ENCODE results near the gene PTPN23.
"Not testable (repeated sequence)": the region's sequence is repeated elsewhere in the genome, so short reads cannot be mapped to it uniquely, and the experiment has no call there.

PTPN23 gene

DNA sequence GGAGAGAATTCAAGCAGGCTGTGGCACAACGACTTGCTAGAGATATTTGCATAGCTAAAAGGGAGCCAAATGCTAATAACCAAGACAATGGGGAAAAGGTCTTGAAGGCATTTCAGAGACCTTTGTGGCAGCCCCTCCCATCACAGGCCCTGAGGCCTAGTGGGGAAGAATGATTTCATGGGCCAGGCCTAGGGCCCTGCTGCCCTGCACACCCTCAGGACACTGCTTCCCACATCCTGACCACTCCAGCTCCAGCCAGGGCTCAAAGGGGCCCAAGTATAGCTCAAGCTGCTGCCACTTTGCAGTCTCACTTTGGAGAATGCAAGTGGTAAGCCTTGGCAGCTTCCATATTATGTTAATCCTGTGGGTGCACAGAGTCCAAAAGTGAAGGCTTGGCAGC lies 21.5 kb upstream of the PTPN23 start:
- peaks cover 10% of the 10 kb centered on the region; the same call in 1 of the 2 replicates for H3K9me3 ChIP-seq (ENCODE audit: insufficient read depth, low read length)
- no peak overlapping the region for H2AFZ ChIP-seq (ENCODE audit: low read depth, low read length, severe bottlenecking)
- H3K9me2 ChIP-seq (replicated peaks; ENCODE audit: insufficient read depth, low read length), result no peaks in the 10 kb centered on the region
- H3K27me3 ChIP-seq (ENCODE audit: low read length), result no peaks in the 10 kb centered on the region
- no peak overlapping the region for H3K9ac ChIP-seq (ENCODE audit: low read length)
- no peaks in the 10 kb centered on the region for H3F3A ChIP-seq (ENCODE audit: insufficient read depth)
- no peak overlapping the region for H3K4me3 ChIP-seq (ENCODE audit: insufficient read depth, low read length, poor library complexity, severe bottlenecking)
- no peaks in the 10 kb centered on the region for H3K36me3 ChIP-seq (ENCODE audit: low read length)
- no peak overlapping the region for H3K4me2 ChIP-seq (ENCODE audit: low read depth, low read length, poor library complexity, severe bottlenecking)
- no peaks in the 10 kb centered on the region for H4K20me1 ChIP-seq (ENCODE audit: low read depth, low read length)
- H3K79me2 ChIP-seq (ENCODE audit: insufficient read depth, low read length), result no peaks in the 10 kb centered on the region
- TF ChIP-seq, protein P1, sequence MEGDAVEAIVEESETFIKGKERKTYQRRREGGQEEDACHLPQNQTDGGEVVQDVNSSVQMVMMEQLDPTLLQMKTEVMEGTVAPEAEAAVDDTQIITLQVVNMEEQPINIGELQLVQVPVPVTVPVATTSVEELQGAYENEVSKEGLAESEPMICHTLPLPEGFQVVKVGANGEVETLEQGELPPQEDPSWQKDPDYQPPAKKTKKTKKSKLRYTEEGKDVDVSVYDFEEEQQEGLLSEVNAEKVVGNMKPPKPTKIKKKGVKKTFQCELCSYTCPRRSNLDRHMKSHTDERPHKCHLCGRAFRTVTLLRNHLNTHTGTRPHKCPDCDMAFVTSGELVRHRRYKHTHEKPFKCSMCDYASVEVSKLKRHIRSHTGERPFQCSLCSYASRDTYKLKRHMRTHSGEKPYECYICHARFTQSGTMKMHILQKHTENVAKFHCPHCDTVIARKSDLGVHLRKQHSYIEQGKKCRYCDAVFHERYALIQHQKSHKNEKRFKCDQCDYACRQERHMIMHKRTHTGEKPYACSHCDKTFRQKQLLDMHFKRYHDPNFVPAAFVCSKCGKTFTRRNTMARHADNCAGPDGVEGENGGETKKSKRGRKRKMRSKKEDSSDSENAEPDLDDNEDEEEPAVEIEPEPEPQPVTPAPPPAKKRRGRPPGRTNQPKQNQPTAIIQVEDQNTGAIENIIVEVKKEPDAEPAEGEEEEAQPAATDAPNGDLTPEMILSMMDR (IDR thresholded peaks at IDR 0.05; ENCODE audit: insufficient read depth, low read length, poor library complexity, severe bottlenecking), result no peak
- TF ChIP-seq EZH2phosphoT487 (conservative IDR thresholded peaks at IDR 0.05; ENCODE audit: low read length), result no peak
- H3K27ac ChIP-seq (ENCODE audit: low read depth, low read length), result no peak overlapping the region

DNA sequence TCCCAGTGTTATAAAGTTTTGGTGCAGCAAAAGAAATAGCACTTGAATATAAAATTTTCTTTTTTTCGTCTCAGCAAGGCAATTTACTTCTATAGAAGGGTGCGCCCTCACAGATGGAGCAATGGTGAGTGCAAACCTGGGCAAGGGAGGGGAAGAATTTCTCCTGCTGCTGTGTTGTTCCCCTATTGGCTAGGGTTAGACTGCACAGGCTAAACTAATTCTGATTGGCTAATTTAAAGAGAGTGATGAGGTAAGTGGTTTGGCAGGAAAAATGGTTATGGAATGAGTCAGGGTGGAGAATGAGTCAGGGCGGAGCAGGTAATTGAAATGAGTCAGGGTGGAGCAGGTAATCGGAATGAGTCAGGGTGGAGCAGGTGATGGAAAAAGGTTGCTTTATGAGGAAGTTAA lies 20.7 kb upstream of the PTPN23 start:
- H3K27me3 ChIP-seq (ENCODE audit: low read length); H4K20me1 ChIP-seq (ENCODE audit: low read depth, low read length); H3K4me3 ChIP-seq (ENCODE audit: insufficient read depth, low read length, poor library complexity, severe bottlenecking); H3K27ac ChIP-seq (ENCODE audit: low read depth, low read length); H3K79me2 ChIP-seq (ENCODE audit: insufficient read depth, low read length); H3K9ac ChIP-seq (ENCODE audit: low read length); H2AFZ ChIP-seq (ENCODE audit: low read depth, low read length, severe bottlenecking); H3K9me2 ChIP-seq (replicated peaks; ENCODE audit: insufficient read depth, low read length); H3F3A ChIP-seq (ENCODE audit: insufficient read depth); H3K4me2 ChIP-seq (ENCODE audit: low read depth, low read length, poor library complexity, severe bottlenecking); H3K36me3 ChIP-seq (ENCODE audit: low read length): not testable (repeated sequence)
- H3K9me3 ChIP-seq (ENCODE audit: insufficient read depth, low read length), result peaks cover 10% of the 10 kb centered on the region; the same call in 1 of the 2 replicates

DNA sequence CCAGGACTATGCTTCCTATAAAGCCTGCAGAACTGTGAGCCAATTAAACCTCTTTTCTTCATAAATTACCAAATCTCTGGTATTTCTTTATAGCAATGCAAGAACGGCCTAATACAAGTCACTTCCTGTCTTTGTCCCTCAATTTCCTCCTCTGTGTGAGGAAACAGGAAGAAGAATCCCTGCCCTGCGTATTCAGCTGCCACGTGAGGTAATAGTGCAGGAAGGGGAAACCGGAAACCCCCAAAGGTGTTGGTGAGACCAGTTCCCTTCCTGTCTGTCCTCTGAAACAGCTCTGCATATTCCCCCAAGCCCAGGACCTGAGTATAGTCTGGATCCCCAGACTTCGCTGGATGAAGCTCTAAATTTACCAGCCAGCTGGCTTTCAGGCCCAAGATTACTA lies 18.1 kb upstream of the PTPN23 start:
- Histone ChIP-seq H4K20me1 (ENCODE audit: low read depth, low read length) (no peaks in the 10 kb centered on the region), H3K4me2 (ENCODE audit: low read depth, low read length, poor library complexity, severe bottlenecking) (no peak overlapping the region), H2AFZ (ENCODE audit: low read depth, low read length, severe bottlenecking) (peak overlapping the region; percentile 52), H3K9me3 (ENCODE audit: insufficient read depth, low read length) (peaks cover 10% of the 10 kb centered on the region; the same call in 1 of the 2 replicates), H3K79me2 (ENCODE audit: insufficient read depth, low read length) (no peaks in the 10 kb centered on the region), H3K4me3 (ENCODE audit: insufficient read depth, low read length, poor library complexity, severe bottlenecking) (no peak overlapping the region), H3K27me3 (ENCODE audit: low read length) (no peaks in the 10 kb centered on the region), H3K27ac (ENCODE audit: low read depth, low read length) (no peak overlapping the region), H3K9me2 (replicated peaks; ENCODE audit: insufficient read depth, low read length) (no peaks in the 10 kb centered on the region), H3K36me3 (ENCODE audit: low read length) (no peaks in the 10 kb centered on the region), H3F3A (ENCODE audit: insufficient read depth) (no peaks in the 10 kb centered on the region), H3K9ac (ENCODE audit: low read length) (no peak overlapping the region)
- TF ChIP-seq, protein P1 (IDR thresholded peaks at IDR 0.05; ENCODE audit: insufficient read depth, low read length, poor library complexity, severe bottlenecking), result no peak
- no peak for TF ChIP-seq EZH2phosphoT487 (conservative IDR thresholded peaks at IDR 0.05; ENCODE audit: low read length)

DNA sequence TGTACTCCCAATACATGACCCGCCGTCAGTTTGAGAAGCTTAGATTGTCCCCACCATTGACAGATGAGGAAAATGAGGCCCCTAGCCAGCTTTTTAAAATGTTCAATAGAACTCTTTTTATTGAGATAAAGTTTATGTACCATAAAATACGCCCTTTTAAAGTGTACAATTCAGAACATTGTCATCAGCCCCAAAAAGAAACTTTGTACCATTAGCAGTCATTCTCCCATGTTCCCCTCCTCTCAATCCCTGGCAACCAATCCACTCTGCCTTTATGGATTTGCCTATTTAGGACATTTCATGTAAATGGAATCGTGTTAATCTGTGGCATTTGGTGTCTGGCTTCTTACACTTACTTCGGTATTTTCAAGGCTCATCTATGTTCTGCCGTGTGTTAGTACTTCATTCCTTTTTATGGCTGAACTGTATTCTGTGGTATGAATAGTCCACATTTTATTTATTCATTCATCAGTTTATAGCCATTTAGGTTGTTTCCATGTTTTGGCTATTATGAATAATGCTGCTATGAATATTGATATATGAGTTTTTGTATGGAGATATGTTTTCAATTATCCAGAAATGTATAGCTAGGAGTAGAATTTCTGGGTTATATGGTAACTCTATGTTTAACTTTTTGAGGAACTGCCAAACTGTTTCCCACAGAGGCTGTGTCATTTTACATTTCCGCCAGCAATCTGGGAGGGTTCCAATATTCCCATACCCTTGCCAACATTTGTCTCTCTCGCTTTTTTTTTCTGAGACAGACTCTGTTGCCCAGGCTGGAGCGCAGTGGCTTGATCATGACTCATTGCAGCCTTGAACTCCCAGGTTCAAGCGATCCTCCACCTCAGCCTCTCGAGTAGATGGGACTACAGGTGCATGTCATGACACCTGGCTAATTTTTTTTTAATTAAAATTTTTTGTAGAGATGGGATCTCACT lies 15.3 kb upstream of the PTPN23 start:
- no peak overlapping the region for H3K4me3 ChIP-seq (ENCODE audit: insufficient read depth, low read length, poor library complexity, severe bottlenecking)
- TF ChIP-seq EZH2phosphoT487 (conservative IDR thresholded peaks at IDR 0.05; ENCODE audit: low read length), result no peak
- TF ChIP-seq, protein P1 (IDR thresholded peaks at IDR 0.05; ENCODE audit: insufficient read depth, low read length, poor library complexity, severe bottlenecking), result no peak
- H3F3A ChIP-seq (ENCODE audit: insufficient read depth), result no peaks in the 10 kb centered on the region
- H3K9me3 ChIP-seq (ENCODE audit: insufficient read depth, low read length), result no peaks in the 10 kb centered on the region
- H4K20me1 ChIP-seq (ENCODE audit: low read depth, low read length), result no peaks in the 10 kb centered on the region
- H3K27me3 ChIP-seq (ENCODE audit: low read length), result no peaks in the 10 kb centered on the region
- H3K4me2 ChIP-seq (ENCODE audit: low read depth, low read length, poor library complexity, severe bottlenecking), result no peak overlapping the region
- H2AFZ ChIP-seq (ENCODE audit: low read depth, low read length, severe bottlenecking), result no peak overlapping the region
- H3K27ac ChIP-seq (ENCODE audit: low read depth, low read length), result no peak overlapping the region
- H3K36me3 ChIP-seq (ENCODE audit: low read length), result no peaks in the 10 kb centered on the region
- no peak overlapping the region for H3K9ac ChIP-seq (ENCODE audit: low read length)
- H3K9me2 ChIP-seq (replicated peaks; ENCODE audit: insufficient read depth, low read length), result no peaks in the 10 kb centered on the region
- no peaks in the 10 kb centered on the region for H3K79me2 ChIP-seq (ENCODE audit: insufficient read depth, low read length)
